ENCODE results near the gene IFT88. TPM values are rescaled to one million over a fixed set of nuclear protein-coding genes. Genes with fewer than 3 reads are reported as not detected.
A peak's percentile ranks its signal among the peaks of the same experiment; 100 is the strongest.

IFT88 gene
- total RNA-seq, 2 donors from 2014 or later = 5.1 to 5.7 TPM

DNA sequence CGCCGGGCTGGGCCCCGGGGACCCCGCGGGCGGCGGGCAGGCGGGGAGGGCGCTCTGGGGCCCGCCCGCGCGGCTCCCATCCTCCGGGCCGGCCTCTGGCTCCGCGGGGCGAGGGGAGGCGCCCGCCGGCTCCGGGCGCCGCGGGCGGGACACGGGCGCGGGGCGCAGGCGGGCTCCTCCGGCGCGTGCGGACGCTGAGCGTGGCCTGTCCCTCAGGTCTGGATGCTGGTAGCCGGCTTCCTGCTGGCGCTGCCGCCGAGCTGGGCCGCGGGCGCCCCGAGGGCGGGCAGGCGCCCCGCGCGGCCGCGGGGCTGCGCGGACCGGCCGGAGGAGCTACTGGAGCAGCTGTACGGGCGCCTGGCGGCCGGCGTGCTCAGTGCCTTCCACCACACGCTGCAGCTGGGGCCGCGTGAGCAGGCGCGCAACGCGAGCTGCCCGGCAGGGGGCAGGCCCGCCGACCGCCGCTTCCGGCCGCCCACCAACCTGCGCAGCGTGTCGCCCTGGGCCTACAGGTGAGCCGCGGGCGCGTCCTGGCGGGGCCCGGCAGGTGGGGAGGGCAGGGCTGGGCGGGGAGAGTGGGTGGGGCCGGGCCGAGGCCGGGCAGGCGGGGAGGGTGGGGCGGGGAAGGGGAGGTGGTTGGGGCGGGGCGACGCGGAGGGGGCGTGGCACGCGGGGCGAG is 137.0 kb downstream of the IFT88 start:
- no peak for DNase-seq (ENCODE audit: low spot score)
- peaks cover 0 to 16% of the 10 kb centered on the region in 2 donors for H3K4me1 ChIP-seq
- TF ChIP-seq, protein P1, sequence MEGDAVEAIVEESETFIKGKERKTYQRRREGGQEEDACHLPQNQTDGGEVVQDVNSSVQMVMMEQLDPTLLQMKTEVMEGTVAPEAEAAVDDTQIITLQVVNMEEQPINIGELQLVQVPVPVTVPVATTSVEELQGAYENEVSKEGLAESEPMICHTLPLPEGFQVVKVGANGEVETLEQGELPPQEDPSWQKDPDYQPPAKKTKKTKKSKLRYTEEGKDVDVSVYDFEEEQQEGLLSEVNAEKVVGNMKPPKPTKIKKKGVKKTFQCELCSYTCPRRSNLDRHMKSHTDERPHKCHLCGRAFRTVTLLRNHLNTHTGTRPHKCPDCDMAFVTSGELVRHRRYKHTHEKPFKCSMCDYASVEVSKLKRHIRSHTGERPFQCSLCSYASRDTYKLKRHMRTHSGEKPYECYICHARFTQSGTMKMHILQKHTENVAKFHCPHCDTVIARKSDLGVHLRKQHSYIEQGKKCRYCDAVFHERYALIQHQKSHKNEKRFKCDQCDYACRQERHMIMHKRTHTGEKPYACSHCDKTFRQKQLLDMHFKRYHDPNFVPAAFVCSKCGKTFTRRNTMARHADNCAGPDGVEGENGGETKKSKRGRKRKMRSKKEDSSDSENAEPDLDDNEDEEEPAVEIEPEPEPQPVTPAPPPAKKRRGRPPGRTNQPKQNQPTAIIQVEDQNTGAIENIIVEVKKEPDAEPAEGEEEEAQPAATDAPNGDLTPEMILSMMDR (IDR thresholded peaks at IDR 0.05) = peak; percentile 54 to 67
- H3K27me3 ChIP-seq = no peaks in the 10 kb centered on the region
- H3K36me3 ChIP-seq = no peaks in the 10 kb centered on the region
- peak overlapping the region; percentile 47 to 68 for H3K4me3 ChIP-seq
- H3K27ac ChIP-seq = peak overlapping the region; percentile 39 to 49
- H3K9me3 ChIP-seq = no peaks in the 10 kb centered on the region

GRCh38 chr13:20704459-20705069 is 137.6 kb downstream of the IFT88 start:
- Histone ChIP-seq H3K36me3 (no peaks in the 10 kb centered on the region), H3K4me1 (peaks cover 0 to 16% of the 10 kb centered on the region in 2 donors), H3K27ac (peak overlapping the region; percentile 39 to 49), H3K9me3 (no peaks in the 10 kb centered on the region), H3K27me3 (no peaks in the 10 kb centered on the region), H3K4me3 (peak overlapping the region; percentile 47 to 68)
- TF ChIP-seq, protein P1 (IDR thresholded peaks at IDR 0.05) = no peak
- DNase-seq (ENCODE audit: low spot score) = no peak

GRCh38 chr13:20706661-20707060 is 139.7 kb downstream of the IFT88 start:
- DNase-seq (ENCODE audit: low spot score) = no peak
- no peaks in the 10 kb centered on the region for H3K27me3 ChIP-seq
- peaks cover 0 to 16% of the 10 kb centered on the region in 2 donors for H3K4me1 ChIP-seq
- TF ChIP-seq, protein P1 (IDR thresholded peaks at IDR 0.05) = no peak
- H3K9me3 ChIP-seq = no peaks in the 10 kb centered on the region
- H3K36me3 ChIP-seq = no peaks in the 10 kb centered on the region
- H3K4me3 ChIP-seq = no peak overlapping the region
- no peak overlapping the region for H3K27ac ChIP-seq

GRCh38 chr13:20708216-20708615 is 141.3 kb downstream of the IFT88 start:
- peaks cover 0 to 16% of the 10 kb centered on the region in 2 donors for H3K4me1 ChIP-seq
- DNase-seq (ENCODE audit: low spot score) = peak; percentile 21
- H3K9me3 ChIP-seq = no peaks in the 10 kb centered on the region
- no peaks in the 10 kb centered on the region for H3K36me3 ChIP-seq
- TF ChIP-seq, protein P1 (IDR thresholded peaks at IDR 0.05) = no peak
- H3K27ac ChIP-seq = peak overlapping the region in 1 of 2 donors; percentile 55
- H3K4me3 ChIP-seq = no peak overlapping the region
- H3K27me3 ChIP-seq = no peaks in the 10 kb centered on the region

GRCh38 chr13:20709369-20709768 is 142.4 kb downstream of the IFT88 start:
- no peak overlapping the region for H3K4me3 ChIP-seq
- H3K9me3 ChIP-seq = no peaks in the 10 kb centered on the region
- DNase-seq (ENCODE audit: low spot score) = no peak
- TF ChIP-seq, protein P1 (IDR thresholded peaks at IDR 0.05) = no peak
- H3K27me3 ChIP-seq = no peaks in the 10 kb centered on the region
- H3K36me3 ChIP-seq = no peaks in the 10 kb centered on the region
- H3K4me1 ChIP-seq = peaks cover 0 to 26% of the 10 kb centered on the region in 2 donors
- H3K27ac ChIP-seq = peak overlapping the region; percentile 29 to 58

All from right atrium auricular region (tissue), 2 donors.